Uterus (tissue), 2 donors: ENCODE results near the gene SMIM3.

Experiments
- CTCF ChIP-seq, 4 experiments: fragments of 200-600 bp in 2 of 4; fragments of 450-650 bp in 2 of 4; sonication (generic) in 2 of 4; IDR thresholded peaks; one replicate each; pipeline ENCODE4 v1.5.1; 2016 to 2019; ENCODE audit warnings: antibody characterized with exemption in 4 of 4, mild to moderate bottlenecking in 2 of 4, moderate library complexity in 1 of 4
- POLR2A ChIP-seq, 2 donors: fragments of 450-650 bp; IDR thresholded peaks; one replicate each; pipeline ENCODE4 v1.6.1; 2016; ENCODE audit warnings: antibody characterized with exemption in 2 of 2, mild to moderate bottlenecking in 1 of 2, moderate library complexity in 1 of 2

GRCh38 chr5:150738862-150739261 lies 39.7 kb upstream of the SMIM3 start:
- TF ChIP-seq CTCF (IDR thresholded peaks at IDR 0.05) (no peak), POLR2A (IDR thresholded peaks at IDR 0.05) (no peak)
